Lung (tissue), 12 donors: ENCODE measurements around the gene SOSTDC1. TPM values are rescaled to one million over a fixed set of nuclear protein-coding genes. Genes with fewer than 3 reads are reported as not detected.
"Not testable (repeated sequence)": the region's sequence is repeated elsewhere in the genome, so short reads cannot be mapped to it uniquely, and the experiment has no call there.

ENCODE experiments used
- ATAC-seq: fragments of 200-7000 bp; cut with Tn5 transposase; one replicate; pipeline ENCODE4 v1.9.1; 2020; ENCODE audit warnings: moderate number of reproducible peaks; ENCODE audit not compliant: insufficient read depth, low FRiP score
- DNase-seq, 3 donors: peaks; one replicate each; pipeline ENCODE4 v3.0.0-alpha.2; 2013 to 2017
- H3K27ac ChIP-seq, 2 donors: one replicate each; pipeline ENCODE4 v1.5.1; 2013; ENCODE audit warnings: mild to moderate bottlenecking in 2 of 2, moderate library complexity in 2 of 2, control low read depth in 1 of 2, inconsistent platforms in 1 of 2, low read depth in 1 of 2, low read length in 1 of 2
- H3K27me3 ChIP-seq, 3 donors: one replicate each; pipeline ENCODE4 v1.5.1; 2013; ENCODE audit warnings: low read length in 2 of 3; ENCODE audit not compliant: control insufficient read depth in 3 of 3, insufficient read depth in 3 of 3
- H3K36me3 ChIP-seq, 4 donors: one replicate each; pipeline ENCODE4 v1.5.1; 2013; ENCODE audit warnings: low read length in 4 of 4, mild to moderate bottlenecking in 1 of 4, moderate library complexity in 1 of 4; ENCODE audit not compliant: control insufficient read depth in 4 of 4, insufficient read depth in 4 of 4
- H3K4me1 ChIP-seq, 5 donors: one replicate each; pipeline ENCODE4 v1.5.1; 2013; ENCODE audit warnings: low read length in 5 of 5, mild to moderate bottlenecking in 2 of 5, moderate library complexity in 1 of 5; ENCODE audit not compliant: control insufficient read depth in 5 of 5, insufficient read depth in 5 of 5
- H3K4me3 ChIP-seq: one replicate; pipeline ENCODE4 v1.5.1; 2013; ENCODE audit warnings: mild to moderate bottlenecking, control low read depth, moderate library complexity
- H3K9ac ChIP-seq, 2 donors: one replicate each; pipeline ENCODE4 v1.5.1; 2013; ENCODE audit warnings: low read length in 2 of 2, control low read depth in 1 of 2; ENCODE audit not compliant: insufficient read depth in 1 of 2
- H3K9me3 ChIP-seq, 4 donors: one replicate each; pipeline ENCODE4 v1.5.1; 2013; ENCODE audit warnings: low read length in 3 of 4, mild to moderate bottlenecking in 1 of 4, moderate library complexity in 1 of 4; ENCODE audit not compliant: control insufficient read depth in 4 of 4, insufficient read depth in 3 of 4
- CTCF ChIP-seq: IDR thresholded peaks from 2 replicates; pipeline ENCODE4 v1.5.1; 2012; ENCODE audit warnings: mild to moderate bottlenecking; ENCODE audit errors: control extremely low read depth, extremely low read depth
- WGBS, 2 donors: extraction: QIAGEN DNeasy Blood & Tissue Kit; methylation state at CpG; one replicate each; pipeline ENCODE4 v1.1.7; 2013; 5-methylcytosine and 5-hydroxymethylcytosine counted together
- polyA plus RNA-seq, 2 donors: library from polyadenylated mRNA; stranded (reverse); fragments of 200-250 nt; gene quantifications; one replicate each; pipeline ENCODE4 v1.2.1, GENCODE V29; 2013
- total RNA-seq, 2 donors: library from RNA; depleted of rRNA in 1 of 2; stranded (reverse); fragments of >200 nt in 1 of 2; gene quantifications; one replicate each; pipeline ENCODE4 v1.2.1, GENCODE V29; 2014 to 2021
- donor health status: control.
- donor health status: control.
- donor health status: Bipolar disorder and iron deficiency.
- donor health status: healthy.
- donor health status: DM: yes; HTN: yes; CAD: no.

SOSTDC1 gene
- total and polyA plus RNA-seq, 4 donors = 1.1 to 32.1 (median 5.8) TPM

GRCh38 chr7:16455591-16455990 is 9.9 kb downstream of the SOSTDC1 start:
- no peak overlapping the region for H3K27ac ChIP-seq
- no peak for ATAC-seq
- DNase-seq = no peak
- H3K27me3 ChIP-seq = no peaks in the 10 kb centered on the region
- H3K4me1 ChIP-seq = no peaks in the 10 kb centered on the region
- TF ChIP-seq CTCF = no peak
- no peak overlapping the region for H3K9ac ChIP-seq
- 26 to 68% methylated on average over 1 of the region's 1 CpG for WGBS, 2 donors
- peaks cover 0 to under 1% (median 0%) of the 10 kb centered on the region in 4 donors for H3K9me3 ChIP-seq
- H3K36me3 ChIP-seq = no peaks in the 10 kb centered on the region
- H3K4me3 ChIP-seq = no peak overlapping the region

- DNase-seq (no peak), ATAC-seq (no peak)
- peaks cover 0 to 7% (median 0%) of the 10 kb centered on the region in 5 donors for H3K4me1 ChIP-seq
- H3K4me3 ChIP-seq = no peak overlapping the region
- no peaks in the 10 kb centered on the region for H3K36me3 ChIP-seq
- no peak for TF ChIP-seq CTCF
- no peak overlapping the region for H3K9ac ChIP-seq
- 87 to 89% methylated on average over 6 of the region's 6 CpGs for WGBS, 2 donors
- H3K9me3 ChIP-seq = peaks cover 0 to 2% (median 0%) of the 10 kb centered on the region in 4 donors
- H3K27me3 ChIP-seq = no peaks in the 10 kb centered on the region
- H3K27ac ChIP-seq = no peak overlapping the region
These were observed 15.2 kb downstream of the SOSTDC1 start for GRCh38 chr7:16450366-16450765.

- no peak for ATAC-seq
- no peak overlapping the region for H3K27ac ChIP-seq
- H3K9ac ChIP-seq = no peak overlapping the region
- H3K4me1 ChIP-seq = peaks cover 0 to 7% (median 0%) of the 10 kb centered on the region in 5 donors
- WGBS, 2 donors = 58 to 74% methylated on average over 1 of the region's 1 CpG
- no peaks in the 10 kb centered on the region for H3K36me3 ChIP-seq
- no peak overlapping the region for H3K4me3 ChIP-seq
- no peak for TF ChIP-seq CTCF
- H3K9me3 ChIP-seq = peaks cover 0 to 2% (median 0%) of the 10 kb centered on the region in 4 donors
- DNase-seq = peak in 2 of 3 donors; percentile 54 to 63
- H3K27me3 ChIP-seq = no peaks in the 10 kb centered on the region
These were observed 17.7 kb downstream of the SOSTDC1 start for GRCh38 chr7:16447876-16448275.

GRCh38 chr7:16446508-16446907 is 19.0 kb downstream of the SOSTDC1 start:
- no peak overlapping the region for H3K27ac ChIP-seq
- DNase-seq (no peak), ATAC-seq (no peak)
- H3K9ac ChIP-seq = no peak overlapping the region
- H3K4me3 ChIP-seq = no peak overlapping the region
- TF ChIP-seq CTCF = no peak
- peaks cover 0 to 2% (median 0%) of the 10 kb centered on the region in 4 donors for H3K9me3 ChIP-seq
- H3K36me3 ChIP-seq = no peaks in the 10 kb centered on the region
- peaks cover 0 to 7% (median 0%) of the 10 kb centered on the region in 5 donors for H3K4me1 ChIP-seq
- 100% methylated on average over 1 of the region's 1 CpG for WGBS, 2 donors
- H3K27me3 ChIP-seq = no peaks in the 10 kb centered on the region

GRCh38 chr7:16443871-16444270 is 21.7 kb downstream of the SOSTDC1 start:
- H3K9ac ChIP-seq, H3K27me3 ChIP-seq, H3K4me1 ChIP-seq, ATAC-seq, H3K4me3 ChIP-seq, H3K36me3 ChIP-seq, DNase-seq, H3K9me3 ChIP-seq, H3K27ac ChIP-seq: not testable (repeated sequence)
- WGBS, 2 donors = 92 to 97% methylated on average over 2 of the region's 2 CpGs
